Measurements from ENCODE around the gene TEX30. TPM values are rescaled to one million over a fixed set of nuclear protein-coding genes. Genes with fewer than 3 reads are reported as not detected.

The TEX30 gene
- polyA plus RNA-seq (2011; rRNA removed) = 9.0 and 13.0 TPM in 2 replicates
- 1.5 and 1.7 TPM in 2 replicates for polyA minus RNA-seq (2011; rRNA and poly(A)+ RNA removed)

GRCh38 chr13:102773441-102774213 is at the start of gene TEX30:
TSS of gene TEX30 (minus strand) at chr13:102773786. CDS start at chr13:102770026, 3,760 bp downstream.
- Histone ChIP-seq H3K27me3 (ENCODE audit: control insufficient read depth, insufficient read depth, low read length) (no peaks in the 10 kb centered on the region), H3K4me3 (ENCODE audit: low read depth, low read length) (peak within 1 kb of the TSS; percentile 83), H3K9me3 (ENCODE audit: control insufficient read depth, insufficient read depth, low read length) (peaks cover 5% of the 10 kb centered on the region; the same call in 1 of the 2 replicates), H3K27ac (ENCODE audit: low read depth, low read length) (peak within 1 kb of the TSS; percentile 75)
- no peak; the same call in 1 of the 2 replicates for TF ChIP-seq CTCF (IDR thresholded peaks at IDR 0.05; ENCODE audit: low read depth, low read length)
- ChIA-PET CTCF (interaction anchor here (0.7 to 2.8 kb wide), 3 partner anchors 26 to 182 kb away, joined by 3 to 10 read pairs (median 4); no protein-coding TSS in a partner anchor), POLR2A (interaction anchor here (0.6 to 1.1 kb wide), 8 partner anchors 25 to 1577 kb away, joined by 3 to 9 read pairs (median 3); partner anchors contain the start of genes BIVM, ERCC5 and POGLUT2)
- DNase-seq (ENCODE audit: low read depth, low spot score) = peak; percentile 37

GRCh38 chr13:102817907-102818306 is 44.3 kb upstream of the TEX30 start:
- no peak for DNase-seq (ENCODE audit: low read depth, low spot score)
- no peaks in the 10 kb centered on the region for H3K27me3 ChIP-seq (ENCODE audit: control insufficient read depth, insufficient read depth, low read length)
- ChIA-PET POLR2A (no interaction called here), CTCF (interaction anchor here (1.0 kb wide), 2 partner anchors 18 to 226 kb away, joined by 4 read pairs; no protein-coding TSS in a partner anchor)
- no peak for TF ChIP-seq CTCF (IDR thresholded peaks at IDR 0.05; ENCODE audit: low read depth, low read length)
- H3K9me3 ChIP-seq (ENCODE audit: control insufficient read depth, insufficient read depth, low read length) = no peaks in the 10 kb centered on the region
- H3K4me3 ChIP-seq (ENCODE audit: low read depth, low read length) = no peak overlapping the region
- H3K27ac ChIP-seq (ENCODE audit: low read depth, low read length) = no peak overlapping the region

GRCh38 chr13:102817241-102817640 is 43.7 kb upstream of the TEX30 start:
- Histone ChIP-seq H3K27me3 (ENCODE audit: control insufficient read depth, insufficient read depth, low read length) (no peaks in the 10 kb centered on the region), H3K9me3 (ENCODE audit: control insufficient read depth, insufficient read depth, low read length) (no peaks in the 10 kb centered on the region), H3K27ac (ENCODE audit: low read depth, low read length) (no peak overlapping the region), H3K4me3 (ENCODE audit: low read depth, low read length) (no peak overlapping the region)
- no peak for TF ChIP-seq CTCF (IDR thresholded peaks at IDR 0.05; ENCODE audit: low read depth, low read length)
- DNase-seq (ENCODE audit: low read depth, low spot score) = no peak
- ChIA-PET POLR2A (no interaction called here), CTCF (interaction anchor here (1.0 kb wide), 1 partner anchor 17 kb away, joined by 3 read pairs; no protein-coding TSS in a partner anchor)

GRCh38 chr13:102816708-102817107 is 43.1 kb upstream of the TEX30 start:
- no peak for DNase-seq (ENCODE audit: low read depth, low spot score)
- Histone ChIP-seq H3K9me3 (ENCODE audit: control insufficient read depth, insufficient read depth, low read length) (no peaks in the 10 kb centered on the region), H3K27me3 (ENCODE audit: control insufficient read depth, insufficient read depth, low read length) (no peaks in the 10 kb centered on the region), H3K4me3 (ENCODE audit: low read depth, low read length) (no peak overlapping the region), H3K27ac (ENCODE audit: low read depth, low read length) (no peak overlapping the region)
- no peak for TF ChIP-seq CTCF (IDR thresholded peaks at IDR 0.05; ENCODE audit: low read depth, low read length)
- CTCF ChIA-PET = interaction anchor here (1.0 kb wide), 1 partner anchor 17 kb away, joined by 3 read pairs; no protein-coding TSS in a partner anchor
- POLR2A ChIA-PET = no interaction called here

- CTCF ChIA-PET = interaction anchor here (0.9 kb wide), 1 partner anchor 15 kb away, joined by 3 read pairs; no protein-coding TSS in a partner anchor
- no peaks in the 10 kb centered on the region for H3K27me3 ChIP-seq (ENCODE audit: control insufficient read depth, insufficient read depth, low read length)
- no peak overlapping the region for H3K4me3 ChIP-seq (ENCODE audit: low read depth, low read length)
These were observed 42.2 kb upstream of the TEX30 start for GRCh38 chr13:102815788-102816187.

More at GRCh38 chr13:102815788-102816187, 42.2 kb upstream of the TEX30 start:
- no peak for TF ChIP-seq CTCF (IDR thresholded peaks at IDR 0.05; ENCODE audit: low read depth, low read length)
- Histone ChIP-seq H3K27ac (ENCODE audit: low read depth, low read length) (no peak overlapping the region), H3K9me3 (ENCODE audit: control insufficient read depth, insufficient read depth, low read length) (peaks cover under 1% of the 10 kb centered on the region)
- POLR2A ChIA-PET = no interaction called here
- no peak for DNase-seq (ENCODE audit: low read depth, low spot score)
